ENCODE results near the gene MAP2K2.

The MAP2K2 gene

DNA sequence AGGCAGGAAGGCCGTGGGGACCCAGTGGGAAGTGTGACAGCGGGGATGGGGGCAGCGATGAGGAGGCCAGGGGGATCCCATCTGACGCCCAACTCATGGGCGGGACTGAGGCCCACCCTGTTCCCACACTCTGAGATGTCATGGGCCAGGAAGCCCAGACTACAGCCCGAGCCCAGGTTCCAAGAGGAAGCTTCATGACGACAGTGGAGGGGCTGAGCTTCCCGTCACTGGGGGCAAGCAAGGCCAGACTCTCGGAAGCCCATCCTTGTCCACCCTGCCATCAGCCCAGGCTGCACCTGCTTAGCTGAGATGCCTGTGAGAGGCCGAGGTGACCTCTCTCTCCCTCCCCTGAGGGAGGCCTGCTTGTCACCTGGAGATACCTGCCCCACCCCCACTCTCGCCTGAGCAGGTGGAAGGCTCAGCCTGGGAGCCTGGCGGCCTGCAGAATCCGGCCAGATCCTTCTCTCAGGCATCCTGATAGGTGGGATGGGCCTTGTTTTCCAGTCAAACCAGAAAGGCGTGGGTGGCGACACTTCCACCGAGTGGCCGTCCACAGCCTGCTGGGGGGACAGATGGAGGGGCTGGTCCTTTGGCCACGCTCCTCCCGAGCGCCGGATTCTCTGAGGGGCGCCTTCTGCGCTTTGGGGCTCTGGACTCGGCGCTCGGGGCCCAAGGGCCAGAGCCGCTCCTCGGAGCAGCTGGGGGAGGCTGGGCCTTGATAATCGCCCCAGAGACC lies 62.1 kb downstream of the MAP2K2 start:
- no peak for DNase-seq (ENCODE audit: extremely low read depth in 1 of 2, low read depth in 1 of 2)

DNA sequence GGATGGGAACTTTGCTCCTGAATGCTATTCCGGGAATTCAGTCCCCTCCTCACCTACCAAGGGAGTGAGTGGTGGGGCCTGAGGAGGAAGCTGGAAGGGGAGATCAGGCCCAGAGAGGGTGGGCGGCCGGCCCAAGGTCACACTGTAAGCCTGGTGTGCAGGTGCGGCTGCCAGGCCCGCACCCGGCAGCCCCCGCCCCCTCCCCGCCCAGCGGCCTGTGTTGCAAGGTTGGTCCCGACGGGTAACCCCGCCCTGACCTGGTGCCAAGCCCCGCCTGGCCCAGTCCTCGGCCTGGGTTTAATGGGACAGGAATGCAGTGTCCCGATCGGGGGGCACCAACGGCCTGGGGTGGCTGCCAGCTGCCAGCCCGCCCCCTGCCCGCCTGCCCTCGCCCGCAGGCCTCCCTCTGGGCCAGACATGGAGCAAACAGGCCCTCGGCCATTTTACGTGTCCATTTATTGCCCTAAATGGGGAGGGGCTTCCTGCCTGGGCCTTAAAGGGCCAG lies 62.7 kb downstream of the MAP2K2 start:
- no peak for DNase-seq (ENCODE audit: extremely low read depth in 1 of 2, low read depth in 1 of 2)

DNA sequence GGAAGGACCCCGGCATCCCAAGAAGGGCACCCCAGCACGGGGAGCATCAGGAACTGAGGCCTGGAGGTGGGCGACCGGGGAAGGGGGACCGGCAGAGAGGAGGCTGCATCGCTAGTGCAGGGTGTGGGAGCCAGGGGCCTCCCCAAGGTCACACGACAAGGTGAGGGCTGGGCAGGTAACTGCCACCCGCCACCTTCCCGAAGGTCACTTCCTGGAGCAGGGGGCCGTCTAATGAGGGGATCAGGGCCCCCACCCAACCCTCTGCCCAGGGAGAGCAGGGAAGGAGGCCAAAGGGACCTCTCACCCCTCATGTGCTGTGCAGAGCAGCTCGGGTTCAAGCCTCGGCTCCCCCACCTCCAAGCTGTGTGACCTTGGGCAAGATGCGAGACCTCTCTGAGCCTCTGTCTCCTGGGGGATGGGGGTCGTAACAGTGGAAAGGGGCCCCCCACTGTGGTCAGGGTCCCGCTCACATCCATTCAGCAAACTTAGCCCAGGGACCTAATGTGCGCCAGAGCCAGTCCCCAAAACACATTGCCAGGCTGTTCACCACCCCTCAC lies 63.2 kb downstream of the MAP2K2 start:
- no peak for DNase-seq (ENCODE audit: extremely low read depth in 1 of 2, low read depth in 1 of 2)

DNA sequence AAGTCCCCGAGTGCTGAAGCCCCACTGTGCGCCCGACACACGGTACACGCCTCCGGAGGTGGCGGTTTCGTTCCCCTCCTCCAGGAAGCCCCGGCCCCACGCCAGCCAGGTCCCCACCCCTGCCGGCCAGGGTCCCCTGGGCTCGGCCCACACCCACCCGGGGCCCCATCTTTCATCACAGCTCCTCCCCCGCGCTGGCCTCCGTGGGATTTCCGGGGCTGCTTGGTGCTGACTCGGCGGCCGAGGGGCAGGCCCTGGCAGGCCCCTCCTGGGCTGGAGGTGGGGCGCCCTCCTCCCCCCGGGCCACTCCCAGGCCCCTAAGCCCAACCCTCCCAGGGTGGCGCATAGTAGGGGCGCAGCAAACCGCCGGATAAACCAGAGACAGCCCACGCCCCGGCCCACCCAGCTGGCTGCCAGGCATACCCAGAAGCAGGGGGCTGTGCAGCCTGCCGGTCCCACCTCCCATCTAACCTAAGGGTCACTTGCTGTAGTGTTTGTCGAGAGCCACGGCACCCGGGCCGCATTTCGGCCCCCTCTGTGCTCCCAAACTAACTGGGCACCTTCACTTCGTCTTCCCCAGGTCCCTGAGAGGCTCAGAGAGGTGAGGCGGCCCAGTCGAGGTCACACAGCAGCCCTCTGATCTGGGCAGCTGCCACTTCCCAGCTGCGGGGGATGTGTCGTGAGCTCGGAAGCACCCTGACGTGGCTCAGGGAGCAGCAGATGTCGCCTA lies 63.9 kb downstream of the MAP2K2 start:
- peak in 1 of 2 donors; percentile 52 for DNase-seq (ENCODE audit: extremely low read depth in 1 of 2, low read depth in 1 of 2)

DNA sequence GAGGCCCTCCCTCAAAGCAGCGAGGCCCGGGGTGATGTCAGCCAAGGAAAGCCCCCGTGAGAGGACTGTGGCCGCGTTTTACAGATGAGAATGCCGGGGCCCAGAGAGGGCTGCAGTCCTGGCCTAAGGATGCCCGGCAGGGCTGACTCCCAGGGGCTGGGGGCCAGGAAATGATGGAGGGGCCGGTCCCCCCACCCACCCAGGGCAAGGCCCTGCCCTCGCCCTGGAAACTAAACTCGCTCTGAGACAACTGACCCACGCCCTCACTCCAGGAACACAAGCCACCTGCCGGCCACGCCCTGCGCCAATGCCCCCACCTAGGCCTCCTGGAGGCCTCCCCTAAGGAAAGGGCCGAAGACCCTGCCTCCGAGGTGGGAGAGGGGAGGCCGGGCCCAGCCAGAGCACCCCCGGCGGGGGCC lies 64.5 kb downstream of the MAP2K2 start:
- DNase-seq (ENCODE audit: extremely low read depth in 1 of 2, low read depth in 1 of 2), result no peak

DNA sequence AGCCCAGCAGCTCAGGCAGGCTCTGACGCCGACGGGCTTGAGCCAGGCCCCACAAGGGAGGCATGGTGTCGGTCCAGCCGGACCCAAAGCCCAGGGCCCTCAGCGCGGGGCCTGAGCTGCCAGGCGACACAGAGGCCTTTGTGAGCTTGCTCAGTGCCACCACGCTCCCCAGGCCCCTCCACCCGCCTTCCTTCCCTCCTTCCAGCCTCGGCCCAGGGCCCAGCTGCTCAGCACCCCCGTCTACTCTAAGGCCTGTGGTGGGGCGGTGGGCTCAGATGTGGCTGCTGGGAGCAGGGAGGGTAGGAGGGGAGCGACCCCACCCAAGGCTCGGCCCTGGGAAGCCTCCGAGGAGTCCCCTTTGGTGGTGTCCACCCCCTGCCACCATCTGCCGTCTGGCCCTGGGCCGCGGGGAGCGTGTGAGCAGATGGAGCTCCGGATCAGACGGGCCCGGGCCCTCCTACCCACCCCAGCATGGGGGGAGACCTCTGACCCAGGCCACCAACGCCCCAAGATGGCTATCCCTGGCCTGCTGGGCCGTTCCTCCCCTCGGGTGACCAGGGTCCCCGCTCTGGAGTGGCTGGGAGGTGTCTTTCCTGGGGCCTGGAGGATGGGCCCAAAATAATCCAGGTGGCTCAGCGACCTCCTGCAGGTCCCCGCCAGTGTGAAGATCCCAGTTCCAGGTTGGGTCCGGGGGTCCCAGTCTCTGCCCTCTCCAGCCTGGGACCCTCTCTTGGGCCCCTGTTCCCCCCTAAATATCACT lies 65.0 kb downstream of the MAP2K2 start:
- no peak for DNase-seq (ENCODE audit: extremely low read depth in 1 of 2, low read depth in 1 of 2)

- peak in 1 of 2 donors; percentile 47 for DNase-seq (ENCODE audit: extremely low read depth in 1 of 2, low read depth in 1 of 2)
Observed at GRCh38 chr19:4057931-4058692, 65.8 kb downstream of the MAP2K2 start.

- DNase-seq (ENCODE audit: extremely low read depth in 1 of 2, low read depth in 1 of 2), result no peak
Observed at GRCh38 chr19:4055209-4055552, 68.7 kb downstream of the MAP2K2 start.

DNA sequence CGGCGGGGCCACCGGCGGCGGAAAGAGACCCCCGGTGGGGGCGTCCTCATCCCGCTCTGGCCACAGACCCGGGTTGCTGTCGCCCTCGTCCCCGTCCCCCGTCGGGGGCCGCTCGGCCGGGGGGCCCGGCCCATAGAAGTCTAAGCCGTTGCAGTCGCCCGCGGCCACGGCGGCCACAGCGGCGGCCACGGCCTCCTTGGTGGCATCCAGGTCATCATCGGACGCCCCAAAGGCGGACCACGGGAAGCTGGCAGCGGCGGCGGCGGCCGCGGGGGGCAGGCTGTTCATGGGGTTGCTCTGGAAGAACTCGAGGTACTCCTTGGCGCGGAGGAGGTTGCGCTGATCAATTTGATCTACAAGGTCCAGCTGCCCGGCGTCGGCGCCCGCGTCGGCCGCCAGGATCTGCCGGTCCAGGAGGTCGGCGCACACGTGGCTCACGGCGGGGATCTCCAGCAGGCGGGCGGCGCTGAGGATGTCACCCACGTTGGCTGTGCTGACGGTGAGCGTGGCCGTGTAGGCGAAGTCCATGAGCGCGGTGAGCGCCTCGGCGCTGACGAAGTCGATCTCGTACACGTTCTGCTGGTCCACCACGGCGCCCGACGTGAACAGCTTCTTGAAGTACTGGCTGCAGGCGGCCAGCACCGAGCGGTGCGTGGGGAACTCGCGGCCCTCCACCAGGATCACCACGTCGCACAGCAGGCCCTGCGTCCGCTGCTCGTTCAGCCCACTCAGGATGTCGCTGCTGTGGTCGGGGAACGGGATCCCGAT lies 69.3 kb downstream of the MAP2K2 start:
- no peak for DNase-seq (ENCODE audit: extremely low read depth in 1 of 2, low read depth in 1 of 2)

GRCh38 chr19:4053423-4054324 lies 70.2 kb downstream of the MAP2K2 start:
- no peak for DNase-seq (ENCODE audit: extremely low read depth in 1 of 2, low read depth in 1 of 2)

DNA sequence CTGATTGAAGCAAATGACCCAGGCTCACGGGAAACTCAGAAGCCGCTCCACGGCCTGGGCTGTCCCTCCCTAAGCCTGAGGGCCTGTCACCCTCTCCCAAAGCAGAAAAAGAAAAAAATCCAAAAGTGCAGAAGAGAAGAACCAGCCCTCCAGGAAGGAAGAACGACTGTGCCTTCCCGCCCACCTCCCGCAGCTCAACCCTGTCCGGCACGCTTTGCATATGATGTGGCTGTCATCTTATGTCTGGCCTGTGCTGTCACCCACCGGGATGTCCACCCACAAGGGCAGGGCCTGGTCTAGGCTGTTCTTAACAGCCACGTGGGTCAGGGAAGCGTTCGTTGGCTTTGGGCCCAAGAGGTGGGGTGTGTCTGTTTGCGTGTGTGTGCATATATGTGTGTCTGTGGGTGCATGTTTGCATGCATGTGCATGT lies 70.9 kb downstream of the MAP2K2 start:
- no peak for DNase-seq (ENCODE audit: extremely low read depth in 1 of 2, low read depth in 1 of 2)

DNA sequence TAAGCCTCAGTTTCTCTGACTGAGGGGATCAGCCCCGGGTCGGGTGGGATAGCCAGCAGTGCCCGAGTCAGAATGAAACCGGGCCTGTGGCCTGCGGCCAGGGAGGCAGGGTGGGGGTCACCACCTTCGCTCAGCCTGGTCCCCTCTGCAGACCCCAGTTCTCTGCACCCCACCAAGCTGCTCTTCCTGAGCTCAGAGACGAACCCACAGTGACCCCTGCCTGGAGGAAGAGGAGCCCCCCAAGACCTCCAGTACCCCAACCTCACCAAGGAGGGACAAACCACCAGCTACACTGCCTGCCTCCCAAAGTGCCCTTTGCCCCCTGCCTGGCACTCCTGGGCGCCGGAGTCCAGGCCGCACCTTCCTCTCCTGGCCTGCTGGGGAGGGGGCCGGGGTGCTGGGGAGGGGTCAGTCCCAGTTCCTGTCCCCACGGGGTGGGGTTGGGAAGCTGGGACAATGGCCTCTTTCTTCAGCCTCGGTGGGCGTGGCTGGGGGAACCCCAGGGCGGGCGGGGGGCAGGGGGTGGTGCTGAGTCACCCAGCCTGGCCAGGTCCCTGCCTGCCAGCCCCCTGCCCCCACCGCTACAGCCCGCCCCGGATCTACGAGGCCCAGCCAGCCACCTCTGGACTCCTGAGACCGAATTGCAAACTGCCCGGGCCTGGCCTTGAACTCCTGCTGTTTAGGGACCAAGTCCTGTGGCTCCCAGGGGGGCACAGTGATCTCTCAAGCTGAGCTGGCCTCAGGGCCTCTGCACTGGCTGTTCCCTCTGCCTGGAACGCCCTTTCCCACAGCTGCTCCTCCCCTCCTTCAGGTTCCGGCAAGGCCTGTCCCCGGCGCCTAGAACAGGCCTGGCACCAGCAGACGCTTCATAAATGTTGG lies 71.6 kb downstream of the MAP2K2 start:
- DNase-seq (ENCODE audit: extremely low read depth in 1 of 2, low read depth in 1 of 2), result no peak

GRCh38 chr19:4051175-4052101 lies 72.5 kb downstream of the MAP2K2 start:
- DNase-seq (ENCODE audit: extremely low read depth in 1 of 2, low read depth in 1 of 2), result no peak

DNA sequence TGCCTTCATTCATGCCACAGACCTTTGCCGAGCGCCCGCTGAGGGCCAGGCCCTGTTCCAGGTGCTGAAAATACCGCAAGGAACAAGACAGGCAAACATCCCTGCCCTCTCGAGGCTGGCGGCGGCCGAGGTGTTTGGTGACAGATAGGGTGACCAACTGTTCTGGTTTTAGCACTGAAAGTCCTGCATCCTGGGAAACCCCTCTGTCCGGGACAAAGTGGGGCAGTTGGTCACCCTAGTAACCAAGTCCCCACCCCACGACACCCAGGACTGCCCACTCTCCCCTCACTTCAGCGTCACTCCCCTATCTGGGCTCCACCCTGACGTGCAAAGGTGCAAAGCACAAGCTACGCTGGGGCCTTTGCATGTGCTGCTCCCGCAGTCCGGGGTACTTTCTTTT lies 74.5 kb downstream of the MAP2K2 start:
- no peak for DNase-seq (ENCODE audit: extremely low read depth in 1 of 2, low read depth in 1 of 2)

- DNase-seq (ENCODE audit: extremely low read depth in 1 of 2, low read depth in 1 of 2), result no peak
Observed at GRCh38 chr19:4046946-4047683, 76.8 kb downstream of the MAP2K2 start.

DNA sequence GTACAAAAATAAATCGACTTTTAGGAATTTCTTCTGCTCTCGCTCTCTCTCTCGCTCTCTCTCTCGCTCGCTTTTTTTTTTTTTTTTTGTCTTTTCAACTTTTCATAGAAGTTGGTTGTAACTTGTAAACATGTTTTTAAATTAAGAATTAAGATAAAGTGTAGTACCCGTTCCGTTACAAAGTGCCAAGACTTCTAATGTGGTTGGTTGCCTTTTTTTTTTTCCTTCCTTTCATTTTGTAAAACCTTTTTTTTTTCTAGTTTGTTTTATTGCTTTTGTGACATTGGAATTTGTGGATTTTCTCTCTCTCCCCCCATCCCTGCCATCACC lies 77.6 kb downstream of the MAP2K2 start:
- no peak for DNase-seq (ENCODE audit: extremely low read depth in 1 of 2, low read depth in 1 of 2)

All from activated CD8-positive, alpha-beta memory T cell treated with anti-CD3 and anti-CD28 coated beads for 1 hour (primary cell).